HTR-8/SVneo (cell line): Measurements from ENCODE around the gene AFAP1L2.
"Not testable (repeated sequence)": the region's sequence is repeated elsewhere in the genome, so short reads cannot be mapped to it uniquely, and the experiment has no call there.

Source experiments
- DNase-seq: peaks from one replicate; pipeline ENCODE4 v3.0.0; 2011; ENCODE audit warnings: low spot score, mixed read lengths; ENCODE audit not compliant: insufficient read length
- FAIRE-seq: peaks from 2 replicates; lab custom pipeline; 2011; peaks lifted over from hg19 to GRCh38; lab: Jason Lieb, UNC

The AFAP1L2 gene

DNA sequence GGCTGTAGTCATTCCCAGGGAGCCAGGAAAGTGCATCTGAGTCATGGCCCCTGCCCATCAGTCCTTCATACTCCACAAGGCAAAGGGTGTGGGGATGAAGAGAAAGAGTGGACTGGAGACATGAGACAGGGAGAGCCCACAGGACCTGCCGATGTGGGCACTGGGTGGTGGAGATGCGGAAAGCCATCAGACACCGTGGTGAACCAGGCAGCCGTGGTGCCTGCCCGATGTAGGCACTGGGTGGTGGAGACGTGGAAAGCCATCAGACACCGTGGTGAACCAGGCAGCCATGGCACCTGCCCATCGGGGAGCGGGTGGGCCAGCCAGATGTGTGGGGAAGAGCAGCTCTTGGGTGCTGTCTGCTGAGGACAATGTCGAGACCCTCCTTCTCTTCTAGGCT lies 58.6 kb downstream of the AFAP1L2 start:
- FAIRE-seq: no peak
- no peak for DNase-seq

DNA sequence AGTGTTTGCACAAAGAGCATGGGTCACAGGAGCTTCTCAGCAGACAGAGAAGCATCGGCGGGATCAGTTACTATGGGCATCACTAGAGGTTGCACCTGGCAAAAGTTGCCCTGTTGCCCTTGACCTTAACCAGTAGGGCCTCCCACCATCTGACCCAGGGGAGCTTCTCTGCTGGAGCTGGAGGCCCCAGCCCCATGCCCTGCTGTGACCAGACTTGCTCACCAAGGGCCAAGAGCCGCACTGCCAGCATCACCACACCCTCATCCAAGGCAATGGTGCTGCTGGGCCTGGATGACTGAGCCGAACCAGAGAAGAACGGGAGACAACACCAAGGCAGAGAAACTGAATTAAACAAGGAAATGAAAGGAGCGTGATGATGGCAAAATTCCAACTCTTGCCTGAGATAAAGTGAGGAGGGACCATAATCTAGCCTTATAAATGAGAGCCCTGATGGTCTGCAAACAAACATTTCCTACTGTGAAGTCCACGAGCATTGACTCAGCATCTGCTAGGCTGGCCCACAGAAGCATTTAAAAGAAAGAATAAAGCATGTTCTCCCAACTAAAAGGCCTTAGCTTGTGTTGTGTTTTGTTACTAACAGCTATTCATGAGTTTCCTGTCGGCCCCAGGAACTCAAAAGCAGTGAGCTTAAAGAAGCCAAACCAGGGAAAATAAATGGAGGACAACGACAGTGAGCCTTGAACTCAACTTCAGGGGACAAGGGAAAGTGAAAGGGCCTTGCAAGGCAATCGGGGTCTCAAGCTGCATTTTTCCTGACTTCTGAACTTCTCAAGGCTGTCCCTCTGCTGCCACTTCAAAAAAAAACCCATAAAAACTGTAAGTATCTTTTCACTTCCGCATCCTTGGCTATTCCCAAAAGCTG lies 60.4 kb downstream of the AFAP1L2 start:
- no peak for FAIRE-seq

DNA sequence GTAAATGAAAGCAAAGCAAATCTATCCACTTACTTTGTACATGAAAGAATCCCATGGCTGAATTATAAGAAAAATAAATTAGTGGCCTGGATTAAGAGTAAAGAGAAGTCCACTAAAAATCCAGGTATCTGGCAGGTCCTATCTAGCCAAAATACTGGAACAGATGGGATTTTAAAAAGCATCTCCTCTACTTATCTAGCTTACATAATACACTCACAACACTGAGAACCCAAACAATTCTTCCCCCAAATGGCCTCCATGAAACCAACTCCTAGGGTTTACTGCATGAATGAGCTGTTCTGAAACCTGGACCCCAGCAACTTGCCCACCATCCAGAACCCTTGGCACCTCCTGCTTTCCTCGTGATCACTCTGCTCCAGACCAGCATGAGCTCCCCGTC lies 61.3 kb downstream of the AFAP1L2 start:
- no peak for DNase-seq
- no peak for FAIRE-seq

More for the DNA sequence above, 60.4 kb downstream of the AFAP1L2 start:
- DNase-seq: no peak

DNA sequence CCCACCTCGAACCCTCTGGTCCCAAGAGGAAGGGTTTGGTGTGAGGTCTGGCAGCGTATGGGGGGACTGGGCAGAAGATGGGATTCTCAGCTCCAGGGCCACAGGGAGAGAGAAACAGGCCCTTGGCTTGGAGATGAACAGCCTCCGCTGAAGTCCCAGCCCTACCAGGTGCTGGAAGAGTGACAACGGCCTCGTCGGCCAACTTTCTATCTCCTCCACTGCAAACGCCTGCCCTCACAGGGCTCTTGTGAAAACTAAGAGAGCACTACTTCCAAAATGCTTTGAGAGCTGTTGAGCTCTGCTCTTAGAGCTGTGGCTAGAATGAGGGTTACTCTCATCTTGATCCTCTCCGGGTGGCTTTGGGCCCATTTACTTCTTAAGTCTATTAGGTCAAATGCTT lies 63.5 kb downstream of the AFAP1L2 start:
- FAIRE-seq (no peak), DNase-seq (no peak)

GRCh38 chr10:114337510-114338462 lies 66.5 kb downstream of the AFAP1L2 start:
- FAIRE-seq (no peak), DNase-seq (no peak)

GRCh38 chr10:114336823-114337509 lies 67.3 kb downstream of the AFAP1L2 start:
- FAIRE-seq (no peak), DNase-seq (no peak)

GRCh38 chr10:114335614-114336013 lies 68.7 kb downstream of the AFAP1L2 start:
- no peak for DNase-seq

GRCh38 chr10:114334301-114334700 lies 70.0 kb downstream of the AFAP1L2 start:
- FAIRE-seq (no peak), DNase-seq (no peak)

More at GRCh38 chr10:114335614-114336013, 68.7 kb downstream of the AFAP1L2 start:
- no peak for FAIRE-seq

DNA sequence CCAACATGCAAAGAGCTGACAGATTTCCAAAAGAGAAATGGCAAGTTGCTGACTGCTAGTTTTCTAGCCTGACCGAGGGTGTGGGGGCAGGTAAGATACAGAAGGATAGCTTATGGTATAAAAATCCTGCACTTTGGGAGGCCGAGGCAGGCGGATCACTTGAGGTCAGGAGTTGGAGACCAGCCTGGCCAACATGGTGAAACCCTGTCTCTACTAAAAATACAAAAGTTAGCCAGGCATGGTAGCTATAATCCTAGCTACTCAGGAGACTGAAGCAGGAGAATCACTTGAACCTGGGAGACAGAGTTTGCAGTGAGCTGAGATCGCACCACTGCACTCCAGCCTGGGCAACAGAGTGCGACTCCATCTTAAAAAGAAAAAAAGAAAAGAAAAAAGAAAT lies 70.9 kb downstream of the AFAP1L2 start:
- DNase-seq, FAIRE-seq: not testable (repeated sequence)

GRCh38 chr10:114332301-114333192 lies 71.8 kb downstream of the AFAP1L2 start:
- DNase-seq (no peak), FAIRE-seq (no peak)

- DNase-seq (no peak), FAIRE-seq (no peak)
These were observed 74.5 kb downstream of the AFAP1L2 start for GRCh38 chr10:114329634-114330365.

DNA sequence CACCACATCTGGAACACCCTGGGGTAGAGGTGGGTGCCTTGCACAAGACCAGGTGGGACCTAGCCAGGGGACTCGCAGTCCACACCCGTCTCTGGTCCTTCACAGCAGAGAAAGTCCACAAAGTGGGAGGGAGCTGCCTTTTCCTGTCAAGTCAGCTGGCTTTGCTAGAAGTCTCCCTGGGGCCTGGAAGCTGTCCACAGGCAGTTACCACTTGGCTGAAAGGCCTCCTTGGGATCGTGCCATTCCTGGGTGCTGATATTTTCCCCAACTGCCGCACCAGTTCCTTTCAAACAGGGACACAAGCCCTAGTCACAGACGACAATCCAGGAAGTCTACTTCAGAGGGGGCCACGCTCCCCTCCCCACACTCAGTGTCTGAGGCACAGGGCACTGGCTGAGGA lies 75.4 kb downstream of the AFAP1L2 start:
- no peak for DNase-seq
- FAIRE-seq: no peak

DNA sequence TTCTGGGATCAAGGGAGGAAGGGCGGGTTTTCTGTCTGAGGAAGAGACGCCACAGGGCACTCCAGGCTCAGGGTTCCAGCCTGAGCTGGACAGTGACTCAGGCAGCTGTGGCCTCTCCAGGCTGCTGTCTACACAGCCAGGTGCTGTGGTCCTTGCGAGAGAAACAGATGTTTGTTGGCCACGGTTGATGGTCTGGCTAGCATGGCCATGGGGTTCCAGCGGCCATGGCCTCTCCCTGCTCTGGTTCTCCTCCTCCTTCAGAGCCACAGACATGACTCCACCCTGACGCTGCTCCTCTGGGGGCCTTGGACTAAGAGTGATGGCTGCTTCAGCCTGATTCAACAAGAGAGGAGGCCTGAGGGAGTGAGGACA lies 75.9 kb downstream of the AFAP1L2 start:
- no peak for FAIRE-seq
- no peak for DNase-seq

DNA sequence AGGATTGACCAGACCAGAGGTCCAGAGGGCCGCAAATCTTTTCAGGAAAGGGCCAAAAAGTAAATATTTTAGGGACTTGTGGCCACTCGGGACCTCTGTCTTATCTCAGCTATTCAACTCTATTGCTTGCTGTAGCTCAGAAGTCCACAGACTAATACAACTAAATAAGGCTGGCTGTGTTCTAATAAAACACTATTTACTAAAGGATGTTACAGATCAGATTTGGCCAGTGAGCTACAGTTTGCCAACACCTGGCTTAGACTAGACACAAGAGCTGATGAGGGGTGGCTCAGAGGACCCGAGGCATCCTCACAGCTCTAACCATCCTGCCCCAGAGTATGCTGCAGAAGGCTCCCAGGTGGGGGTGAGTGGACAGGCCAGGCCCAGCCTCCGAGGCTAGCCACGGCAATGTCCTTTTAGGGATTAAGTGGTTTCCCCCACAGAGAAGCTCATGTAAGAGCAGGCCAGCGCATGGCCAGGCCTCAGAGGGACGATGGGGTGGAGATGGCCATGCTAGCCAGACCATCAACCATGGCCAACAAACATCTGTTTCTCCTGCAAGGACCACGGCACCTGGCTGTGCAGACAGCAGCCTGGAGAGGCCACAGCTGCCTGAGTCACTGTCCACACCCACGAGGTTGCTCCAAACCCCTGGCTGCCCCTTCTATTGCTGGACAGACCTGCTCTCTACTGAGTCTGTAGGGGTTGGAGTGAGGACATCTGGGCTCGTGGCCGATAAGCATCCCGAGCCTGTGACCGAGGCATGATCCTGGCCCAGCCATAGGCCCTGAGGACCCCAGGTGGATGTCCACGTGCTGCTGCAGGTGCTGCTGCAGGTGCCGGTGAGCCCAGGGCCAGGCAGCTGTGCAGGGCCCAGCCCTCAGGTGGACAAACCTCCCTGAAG lies 76.5 kb downstream of the AFAP1L2 start:
- DNase-seq (no peak), FAIRE-seq (no peak)

GRCh38 chr10:114326795-114327194 lies 77.5 kb downstream of the AFAP1L2 start:
- no peak for FAIRE-seq
- DNase-seq: no peak

DNA sequence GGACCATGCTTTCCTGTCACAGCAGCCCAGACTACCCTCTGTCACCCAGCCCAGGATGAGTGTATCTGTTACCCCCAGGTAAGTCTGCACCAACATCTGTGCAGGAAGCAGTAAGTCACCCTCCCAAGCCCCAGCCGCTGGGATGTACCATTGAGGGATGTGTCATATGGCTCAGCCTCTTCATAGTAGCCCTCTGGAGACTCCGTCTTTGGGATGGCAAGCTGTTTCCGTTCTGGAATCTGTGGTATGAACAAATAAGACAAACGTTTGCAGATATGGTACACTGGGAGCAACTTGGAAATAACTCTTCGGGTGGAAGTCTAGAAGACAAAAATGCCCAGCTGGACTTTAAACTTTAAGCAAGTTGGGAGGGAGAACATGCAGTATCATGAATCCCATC lies 81.3 kb downstream of the AFAP1L2 start:
- FAIRE-seq (no peak), DNase-seq (no peak)

DNA sequence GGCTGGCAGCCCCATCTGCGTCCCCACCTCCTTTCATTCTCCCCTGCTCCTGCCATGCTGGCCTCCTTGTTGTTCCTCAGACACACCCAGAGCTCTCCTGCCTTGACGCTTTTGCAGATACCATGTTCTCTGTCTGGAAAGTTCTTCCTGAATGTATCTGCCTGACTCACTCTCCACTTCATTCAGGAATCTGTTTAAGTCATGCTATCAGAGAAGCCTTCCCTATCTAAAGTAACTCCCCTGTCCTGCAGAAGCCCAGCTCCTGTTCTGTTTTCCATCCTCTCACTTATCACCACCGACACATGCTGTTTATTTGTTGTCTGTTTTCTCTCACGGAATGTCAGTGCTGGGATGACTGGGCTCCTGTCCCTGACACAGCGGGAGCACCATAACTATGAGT lies 82.0 kb downstream of the AFAP1L2 start:
- DNase-seq: no peak
- no peak for FAIRE-seq
